A549 treated with Mapracorat at 1 μM for 4 hours (cell line): ENCODE data around the gene VSIG8. TPM values are rescaled to one million over a fixed set of nuclear protein-coding genes. Genes with fewer than 3 reads are reported as not detected.

Source experiments
- total RNA-seq: library from RNA; stranded (reverse); fragments of 200-300 nt; extraction: Qiagen RNA extraction; gene quantifications from 5 replicates; pipeline ENCODE4 v1.2.3, GENCODE V29; 2022

Gene VSIG8, protein sequence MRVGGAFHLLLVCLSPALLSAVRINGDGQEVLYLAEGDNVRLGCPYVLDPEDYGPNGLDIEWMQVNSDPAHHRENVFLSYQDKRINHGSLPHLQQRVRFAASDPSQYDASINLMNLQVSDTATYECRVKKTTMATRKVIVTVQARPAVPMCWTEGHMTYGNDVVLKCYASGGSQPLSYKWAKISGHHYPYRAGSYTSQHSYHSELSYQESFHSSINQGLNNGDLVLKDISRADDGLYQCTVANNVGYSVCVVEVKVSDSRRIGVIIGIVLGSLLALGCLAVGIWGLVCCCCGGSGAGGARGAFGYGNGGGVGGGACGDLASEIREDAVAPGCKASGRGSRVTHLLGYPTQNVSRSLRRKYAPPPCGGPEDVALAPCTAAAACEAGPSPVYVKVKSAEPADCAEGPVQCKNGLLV
- total RNA-seq, result 0.17 TPM in 1 of 5 replicates, not detected in the others

GRCh38 chr1:159862557-159862956 lies at the start of gene VSIG8:
VSIG8 (minus strand) TSS chr1:159862657; CDS start chr1:159862521, 136 bp downstream.

DNA sequence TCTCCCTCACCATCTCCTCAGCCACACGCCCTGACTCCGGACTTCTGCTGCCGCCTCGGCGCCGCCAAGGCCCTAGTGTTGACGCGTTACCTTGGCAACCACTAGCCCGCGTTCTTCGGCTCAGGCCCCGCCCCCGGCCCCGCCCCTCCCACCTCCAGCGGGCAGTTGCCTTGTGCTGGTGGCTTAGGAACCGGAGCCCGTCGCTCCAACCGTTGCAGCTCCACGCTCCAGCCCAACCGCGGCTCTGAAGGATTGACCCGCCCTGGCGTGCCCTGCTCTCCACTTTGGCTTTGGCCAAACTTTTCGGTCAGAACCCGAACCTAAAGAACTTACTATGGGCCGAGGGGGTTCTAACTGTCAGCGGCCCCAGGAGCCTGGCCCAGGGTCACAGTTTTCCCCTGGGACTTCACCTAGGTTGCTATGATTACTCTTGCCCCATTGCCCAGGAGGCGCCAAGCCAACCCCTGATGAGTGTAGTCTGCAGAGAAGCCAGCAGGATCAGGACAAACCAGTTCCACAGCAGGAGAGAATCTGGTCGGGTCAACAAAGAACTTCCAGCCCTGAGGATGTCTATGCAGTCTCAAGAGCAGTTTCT lies 37.7 kb upstream of the VSIG8 start, which contains the start of gene CFAP45:
CFAP45 (minus strand) TSS at position 80 of the 595 bp plus-strand sequence; CDS start at position 13, 67 bp downstream.

DNA sequence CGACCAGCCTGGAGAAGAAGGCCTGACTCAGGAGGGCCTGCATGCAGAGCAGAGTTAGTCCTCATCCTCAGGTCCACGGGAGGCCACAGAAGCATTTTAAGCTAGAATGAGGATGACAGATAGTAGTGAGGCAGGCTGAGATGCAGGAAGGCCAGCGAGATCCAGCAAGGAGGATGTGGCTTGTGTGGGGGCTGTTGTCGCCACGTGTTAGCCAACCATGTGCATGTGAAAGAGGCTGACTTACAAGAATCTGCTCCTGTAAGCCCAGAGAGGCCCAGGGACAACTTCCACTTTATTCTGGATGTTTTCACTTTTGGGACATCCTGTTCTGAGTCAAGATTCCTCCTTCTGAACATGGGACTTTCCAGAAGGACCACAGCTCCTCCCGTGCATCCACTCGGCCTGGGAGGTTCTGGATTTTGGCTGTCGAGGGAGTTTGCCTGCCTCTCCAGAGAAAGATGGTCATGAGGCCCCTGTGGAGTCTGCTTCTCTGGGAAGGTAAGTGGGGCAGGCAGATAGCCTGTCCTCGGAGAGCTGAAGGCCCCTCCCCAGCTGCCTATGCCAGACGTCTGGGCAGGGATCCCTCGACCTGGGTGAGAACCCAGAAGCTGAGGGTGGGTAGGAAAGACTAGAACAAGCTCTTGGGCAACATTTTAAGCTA lies 35.9 kb downstream of the VSIG8 start, which contains the start of gene SLAMF8:
SLAMF8 (plus strand) TSS at position 433 of the 661 bp plus-strand sequence; CDS start at position 459, 26 bp downstream.

Other genes with a start within 250 kb of the VSIG8 start
- not detected in 5 replicates for gene CRP, start 148.1 kb downstream of the VSIG8 start, total RNA-seq
- gene DUSP23, start 81.7 kb downstream of the VSIG8 start, total RNA-seq, result 62.5 to 80.5 TPM (median 77.7 TPM) in 5 replicates
- not detected in 5 replicates for gene FCRL6, start 60.3 kb downstream of the VSIG8 start, total RNA-seq
- 0.08 to 0.27 TPM (median 0.22 TPM) in 5 replicates for gene SLAMF8, start 35.8 kb downstream of the VSIG8 start, total RNA-seq
- gene CFAP45, start 37.5 kb upstream of the VSIG8 start, total RNA-seq, result 0.73 to 1.1 TPM (median 0.92 TPM) in 5 replicates
- gene TAGLN2, start 62.9 kb upstream of the VSIG8 start, total RNA-seq, result 990 to 1,051 TPM (median 1,033 TPM) in 5 replicates
- 0.13 to 0.26 TPM (median 0.23 TPM) in 5 replicates for gene IGSF9, start 83.0 kb upstream of the VSIG8 start, total RNA-seq
- 0.12 to 0.94 TPM (median 0.49 TPM) in 5 replicates for gene SLAMF9, start 91.6 kb upstream of the VSIG8 start, total RNA-seq
- gene PIGM, start 169.3 kb upstream of the VSIG8 start, total RNA-seq, result 3.8 to 4.4 TPM (median 4.2 TPM) in 5 replicates
- gene KCNJ10, start 207.5 kb upstream of the VSIG8 start, total RNA-seq, result not detected in 5 replicates
- gene KCNJ9, start 218.9 kb upstream of the VSIG8 start, total RNA-seq, result not detected in 5 replicates
- gene IGSF8, start 236.0 kb upstream of the VSIG8 start, total RNA-seq, result 6.4 to 10.7 TPM (median 9.3 TPM) in 5 replicates